Neural crest cell (in vitro differentiated cells): Measurements from ENCODE around the gene SH2B2. TPM values are rescaled to one million over a fixed set of nuclear protein-coding genes. Genes with fewer than 3 reads are reported as not detected.
A peak's percentile ranks its signal among the peaks of the same experiment; 100 is the strongest.

Source experiments
- DNase-seq: peaks from one replicate; pipeline ENCODE4 v3.0.0; 2021; ENCODE audit warnings: low read depth, mixed read lengths, low spot score
- H3K27ac Mint-ChIP-seq: one replicate; pipeline ENCODE4 v1.8.0; 2021; ENCODE audit warnings: mild to moderate bottlenecking, mixed read lengths; ENCODE audit not compliant: unreplicated experiment
- H3K27me3 Mint-ChIP-seq: 2 replicates; pipeline ENCODE4 v1.8.0; 2021; ENCODE audit warnings: low read depth, mild to moderate bottlenecking, mixed read lengths
- H3K36me3 Mint-ChIP-seq: 2 replicates; pipeline ENCODE4 v1.8.0; 2021; ENCODE audit warnings: low read depth, mild to moderate bottlenecking, mixed read lengths
- H3K4me1 Mint-ChIP-seq: 2 replicates; pipeline ENCODE4 v1.8.0; 2021; ENCODE audit warnings: mixed read lengths
- H3K4me3 Mint-ChIP-seq: one replicate; pipeline ENCODE4 v1.8.0; 2021; ENCODE audit warnings: mild to moderate bottlenecking, mixed read lengths
- H3K9me3 Mint-ChIP-seq: 2 replicates; pipeline ENCODE4 v1.8.0; 2021; ENCODE audit warnings: mixed read lengths
- CTCF ChIP-seq: fragments of 200-600 bp; sonication (generic); conservative IDR thresholded peaks from 2 replicates; pipeline ENCODE4 v1.5.0; 2021; ENCODE audit warnings: antibody characterized with exemption, mild to moderate bottlenecking
- total RNA-seq: library from RNA; stranded (reverse); gene quantifications from 2 replicates; pipeline ENCODE4 v1.2.1, GENCODE V29; 2021

The SH2B2 gene
- total RNA-seq, 1 donor from 2014 or later: 16.4 TPM

- peak overlapping the region; percentile 4 for H3K27ac Mint-ChIP-seq
- H3K36me3 Mint-ChIP-seq: no peaks in the 10 kb centered on the region
- peak; percentile 58 for DNase-seq
- H3K27me3 Mint-ChIP-seq: no peaks in the 10 kb centered on the region
- H3K4me3 Mint-ChIP-seq: no peak overlapping the region
- no peak for TF ChIP-seq CTCF
- H3K9me3 Mint-ChIP-seq: no peaks in the 10 kb centered on the region
- peaks cover 44% of the 10 kb centered on the region for H3K4me1 Mint-ChIP-seq
Observed at GRCh38 chr7:102260856-102261255, 25.8 kb upstream of the SH2B2 start.

- Mint-ChIP-seq H3K9me3 (no peaks in the 10 kb centered on the region), H3K36me3 (no peaks in the 10 kb centered on the region), H3K27ac (no peak overlapping the region), H3K4me1 (peaks cover 40% of the 10 kb centered on the region), H3K4me3 (no peak overlapping the region), H3K27me3 (no peaks in the 10 kb centered on the region)
- no peak for TF ChIP-seq CTCF
- no peak for DNase-seq
Observed at GRCh38 chr7:102261451-102261850, 25.2 kb upstream of the SH2B2 start.

GRCh38 chr7:102262546-102262945, 24.1 kb upstream of the SH2B2 start:
- Mint-ChIP-seq H3K4me1 (peaks cover 36% of the 10 kb centered on the region), H3K36me3 (no peaks in the 10 kb centered on the region), H3K4me3 (no peak overlapping the region), H3K9me3 (no peaks in the 10 kb centered on the region), H3K27me3 (peaks cover 2% of the 10 kb centered on the region), H3K27ac (no peak overlapping the region)
- no peak for TF ChIP-seq CTCF
- no peak for DNase-seq

DNA sequence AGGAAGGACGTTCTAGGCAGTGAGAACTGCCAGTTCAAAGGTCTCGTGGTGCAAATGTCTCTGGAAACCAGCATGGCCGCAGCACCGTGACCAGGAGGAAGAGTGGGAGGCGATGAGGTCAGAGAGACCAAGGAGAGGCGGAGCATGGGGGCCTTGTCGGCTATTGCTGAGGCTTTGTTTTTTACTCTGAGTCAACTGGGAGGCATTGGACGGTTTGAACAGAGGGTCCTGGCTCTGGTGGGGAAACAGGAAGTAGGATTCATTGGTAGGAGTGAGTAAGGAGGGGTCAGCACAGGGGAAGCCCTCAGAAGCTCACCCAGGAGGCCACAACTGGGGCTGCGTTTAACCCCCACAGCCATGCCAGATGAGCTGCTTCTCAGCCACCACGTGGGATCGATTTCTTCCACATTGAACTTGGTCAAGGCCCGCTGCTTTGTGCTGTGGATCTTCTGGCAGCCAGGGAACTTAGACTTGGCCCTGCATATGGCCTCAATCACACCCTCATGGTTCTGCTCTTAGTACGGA, 22.2 kb upstream of the SH2B2 start:
- Mint-ChIP-seq H3K27me3 (peaks cover 8% of the 10 kb centered on the region), H3K4me3 (no peak overlapping the region), H3K4me1 (peaks cover 29% of the 10 kb centered on the region), H3K9me3 (no peaks in the 10 kb centered on the region), H3K27ac (no peak overlapping the region), H3K36me3 (no peaks in the 10 kb centered on the region)
- no peak for TF ChIP-seq CTCF
- no peak for DNase-seq

DNA sequence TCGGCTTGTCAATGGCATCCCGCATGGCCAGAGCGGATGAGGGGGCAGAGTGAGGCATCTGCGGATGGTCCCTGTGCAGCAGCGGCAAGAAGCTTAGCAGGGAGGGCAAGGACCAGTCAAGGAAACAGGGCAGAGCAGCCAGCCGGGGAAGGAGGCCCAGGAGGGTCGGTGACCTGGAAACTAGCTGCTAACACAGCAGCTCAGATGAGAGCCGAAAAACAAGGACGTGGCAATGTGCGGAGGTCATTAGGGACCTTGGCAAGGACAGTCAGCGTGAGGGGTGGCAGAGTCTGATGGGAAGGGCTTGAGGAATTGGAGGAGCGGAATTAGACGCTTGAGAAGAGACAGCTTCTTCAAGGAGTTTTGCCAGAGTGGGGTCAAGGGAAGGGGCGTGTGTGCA, 20.1 kb upstream of the SH2B2 start:
- Mint-ChIP-seq H3K36me3 (no peaks in the 10 kb centered on the region), H3K27ac (no peak overlapping the region), H3K9me3 (no peaks in the 10 kb centered on the region), H3K27me3 (peaks cover 8% of the 10 kb centered on the region), H3K4me3 (no peak overlapping the region), H3K4me1 (peaks cover 20% of the 10 kb centered on the region)
- TF ChIP-seq CTCF: no peak
- no peak for DNase-seq
